Sigmoid colon (tissue), 4 donors: ENCODE measurements around the gene ZNF79.

Experiments
- CTCF ChIP-seq, 4 experiments: fragments of 450-650 bp in 3 of 4; fragments of 200-600 bp in 1 of 4; IDR thresholded peaks; one replicate each; pipeline ENCODE4 v1.5.1; 2016 to 2019; ENCODE audit warnings: antibody characterized with exemption in 4 of 4, mild to moderate bottlenecking in 3 of 4, moderate library complexity in 2 of 4
- EP300 ChIP-seq, 4 donors: sonication (generic); formaldehyde crosslinking; IDR thresholded peaks; one replicate each; pipeline ENCODE4 v1.6.1; 2017; ENCODE audit warnings: antibody characterized with exemption in 4 of 4
- POLR2A ChIP-seq, 2 donors: fragments of 450-650 bp; IDR thresholded peaks; one replicate each; pipeline ENCODE4 v1.6.1; 2016; ENCODE audit warnings: antibody characterized with exemption in 2 of 2, mild to moderate bottlenecking in 2 of 2, moderate library complexity in 2 of 2
- POLR2AphosphoS5 ChIP-seq, 4 donors: sonication (generic); formaldehyde crosslinking; IDR thresholded peaks; one replicate each; pipeline ENCODE4 v1.6.1; 2017; ENCODE audit warnings: antibody characterized with exemption in 4 of 4

GRCh38 chr9:127384016-127384730, 40.0 kb upstream of the ZNF79 start:
- TF ChIP-seq CTCF (IDR thresholded peaks at IDR 0.05) (no peak), POLR2A (IDR thresholded peaks at IDR 0.05) (no peak), POLR2AphosphoS5 (IDR thresholded peaks at IDR 0.05) (no peak), EP300 (IDR thresholded peaks at IDR 0.05) (no peak)
